ENCODE data around the gene CTNNBL1.
A peak's percentile ranks its signal among the peaks of the same experiment; 100 is the strongest.

CTNNBL1 gene

DNA sequence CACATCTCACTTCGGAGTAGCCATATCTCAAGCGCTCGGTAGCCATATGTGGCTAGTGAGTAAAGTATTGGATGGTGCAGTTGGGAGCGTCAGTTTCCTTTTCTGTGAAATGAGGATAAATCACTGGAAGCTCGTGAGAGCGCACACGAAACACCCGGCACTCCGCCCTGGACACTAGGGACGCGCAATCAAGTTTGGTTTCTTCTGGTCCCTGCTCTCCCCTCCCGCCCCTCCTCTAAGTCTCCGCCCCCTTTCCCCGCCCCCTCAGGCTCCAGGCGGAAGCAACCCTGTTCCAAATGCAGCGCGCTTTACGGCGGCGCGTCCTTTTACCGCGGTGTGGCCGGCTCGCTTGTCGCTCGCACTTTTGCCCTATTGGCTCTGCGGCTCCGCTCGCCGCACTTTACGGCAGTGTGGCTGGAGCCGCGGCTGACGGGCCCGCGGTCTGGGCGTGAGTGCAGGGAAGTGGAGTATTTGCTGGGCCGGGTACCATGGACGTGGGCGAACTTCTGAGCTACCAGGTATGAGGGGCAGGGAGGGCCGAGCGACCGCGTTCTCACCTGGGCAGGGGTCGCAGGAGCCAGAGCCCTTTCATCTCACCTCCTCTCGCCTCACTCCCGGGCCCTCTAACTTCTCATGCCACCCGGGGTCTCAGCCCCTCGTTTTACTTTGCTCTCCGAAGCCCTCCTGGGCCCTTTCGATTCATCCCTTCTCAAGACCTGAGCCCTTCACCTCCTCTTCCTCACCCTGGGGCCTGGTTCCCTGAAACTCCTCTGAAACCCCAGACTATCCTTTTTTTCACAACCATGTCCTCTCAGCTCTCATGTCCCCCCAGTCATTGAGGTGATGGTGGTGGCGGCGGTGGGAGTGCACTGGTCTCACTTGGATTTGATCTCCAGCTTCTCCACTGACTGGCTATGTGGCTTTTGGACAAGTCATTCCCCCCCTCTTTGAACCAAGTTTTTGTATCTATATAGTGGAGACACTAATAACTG is at the start of gene CTNNBL1:
CTNNBL1 (plus strand) TSS at position 396 of the 992 bp plus-strand sequence; CDS start at position 489, 93 bp downstream.
- peak within 1 kb of the TSS; percentile 80 for H3K4me3 ChIP-seq (ENCODE audit: severe bottlenecking)
- ATAC-seq (ENCODE audit: low read depth), result peak; percentile 93
- no peaks in the 10 kb centered on the region for H3K27me3 ChIP-seq (ENCODE audit: insufficient read depth, poor library complexity, severe bottlenecking)
- peak; percentile 100 for DNase-seq (ENCODE audit: low spot score)
- no peaks in the 10 kb centered on the region for H3K9me3 ChIP-seq (ENCODE audit: severe bottlenecking)
- no peak within 1 kb of the TSS for H3K27ac ChIP-seq (ENCODE audit: poor library complexity, severe bottlenecking)
- H3K36me3 ChIP-seq (ENCODE audit: low read depth), result peaks cover 27% of the 10 kb centered on the region
- TF ChIP-seq, protein P1, sequence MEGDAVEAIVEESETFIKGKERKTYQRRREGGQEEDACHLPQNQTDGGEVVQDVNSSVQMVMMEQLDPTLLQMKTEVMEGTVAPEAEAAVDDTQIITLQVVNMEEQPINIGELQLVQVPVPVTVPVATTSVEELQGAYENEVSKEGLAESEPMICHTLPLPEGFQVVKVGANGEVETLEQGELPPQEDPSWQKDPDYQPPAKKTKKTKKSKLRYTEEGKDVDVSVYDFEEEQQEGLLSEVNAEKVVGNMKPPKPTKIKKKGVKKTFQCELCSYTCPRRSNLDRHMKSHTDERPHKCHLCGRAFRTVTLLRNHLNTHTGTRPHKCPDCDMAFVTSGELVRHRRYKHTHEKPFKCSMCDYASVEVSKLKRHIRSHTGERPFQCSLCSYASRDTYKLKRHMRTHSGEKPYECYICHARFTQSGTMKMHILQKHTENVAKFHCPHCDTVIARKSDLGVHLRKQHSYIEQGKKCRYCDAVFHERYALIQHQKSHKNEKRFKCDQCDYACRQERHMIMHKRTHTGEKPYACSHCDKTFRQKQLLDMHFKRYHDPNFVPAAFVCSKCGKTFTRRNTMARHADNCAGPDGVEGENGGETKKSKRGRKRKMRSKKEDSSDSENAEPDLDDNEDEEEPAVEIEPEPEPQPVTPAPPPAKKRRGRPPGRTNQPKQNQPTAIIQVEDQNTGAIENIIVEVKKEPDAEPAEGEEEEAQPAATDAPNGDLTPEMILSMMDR (IDR thresholded peaks at IDR 0.05; ENCODE audit: poor library complexity, severe bottlenecking), result no peak
- H3K4me1 ChIP-seq (ENCODE audit: insufficient read depth, poor library complexity, severe bottlenecking), result peaks cover 9% of the 10 kb centered on the region

DNA sequence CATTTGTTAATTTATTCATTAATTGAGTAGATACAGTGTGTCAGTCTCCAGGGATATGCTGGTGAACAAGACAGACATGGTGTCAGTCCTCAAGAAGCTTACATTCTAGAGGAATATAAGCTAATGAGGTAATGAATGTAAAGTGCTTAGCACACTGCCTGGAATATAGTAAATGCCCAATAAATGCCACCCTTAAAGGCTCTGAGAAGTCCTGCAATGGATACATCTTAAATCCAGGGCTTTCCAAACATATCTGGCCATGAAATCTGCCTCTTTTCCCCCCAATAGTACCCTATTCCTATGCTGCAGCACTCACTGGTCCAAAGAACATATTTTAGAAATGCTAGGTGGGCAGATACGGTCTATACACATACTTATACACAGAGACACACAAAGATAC is 49.2 kb upstream of the CTNNBL1 start:
- no peak for ATAC-seq (ENCODE audit: low read depth)
- H3K4me3 ChIP-seq (ENCODE audit: severe bottlenecking), result no peak overlapping the region
- DNase-seq (ENCODE audit: low spot score), result no peak
- TF ChIP-seq, protein P1 (IDR thresholded peaks at IDR 0.05; ENCODE audit: poor library complexity, severe bottlenecking), result no peak
- H3K4me1 ChIP-seq (ENCODE audit: insufficient read depth, poor library complexity, severe bottlenecking), result no peaks in the 10 kb centered on the region
- H3K36me3 ChIP-seq (ENCODE audit: low read depth), result no peaks in the 10 kb centered on the region
- peaks cover 30% of the 10 kb centered on the region for H3K27me3 ChIP-seq (ENCODE audit: insufficient read depth, poor library complexity, severe bottlenecking)
- no peaks in the 10 kb centered on the region for H3K9me3 ChIP-seq (ENCODE audit: severe bottlenecking)
- H3K27ac ChIP-seq (ENCODE audit: poor library complexity, severe bottlenecking), result no peak overlapping the region

DNA sequence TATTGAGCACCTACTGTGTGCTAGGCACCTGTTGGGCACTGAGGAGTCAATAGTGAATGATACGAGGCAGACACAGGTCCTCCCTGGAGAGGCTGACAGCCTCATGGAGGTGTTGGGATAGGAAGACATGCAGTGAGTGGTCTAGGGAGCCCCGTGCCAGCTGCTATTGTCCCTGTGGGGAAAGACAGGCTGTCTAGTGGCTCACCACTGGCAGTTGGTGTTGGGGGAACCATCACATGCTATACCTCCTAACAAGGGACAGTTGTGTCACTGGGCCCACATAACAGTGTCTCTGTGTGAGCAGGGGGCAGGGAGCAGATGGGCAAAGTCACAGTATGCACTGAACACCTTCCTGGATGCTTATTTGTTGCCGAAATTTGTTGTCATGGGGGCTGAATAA is 45.9 kb upstream of the CTNNBL1 start:
- Histone ChIP-seq H3K27me3 (ENCODE audit: insufficient read depth, poor library complexity, severe bottlenecking) (peaks cover 9% of the 10 kb centered on the region), H3K9me3 (ENCODE audit: severe bottlenecking) (no peaks in the 10 kb centered on the region), H3K4me1 (ENCODE audit: insufficient read depth, poor library complexity, severe bottlenecking) (no peaks in the 10 kb centered on the region), H3K4me3 (ENCODE audit: severe bottlenecking) (no peak overlapping the region), H3K27ac (ENCODE audit: poor library complexity, severe bottlenecking) (no peak overlapping the region), H3K36me3 (ENCODE audit: low read depth) (no peaks in the 10 kb centered on the region)
- no peak for ATAC-seq (ENCODE audit: low read depth)
- TF ChIP-seq, protein P1 (IDR thresholded peaks at IDR 0.05; ENCODE audit: poor library complexity, severe bottlenecking), result no peak
- DNase-seq (ENCODE audit: low spot score), result no peak

GRCh38 chr20:37649017-37649416 is 44.8 kb upstream of the CTNNBL1 start:
- no peak overlapping the region for H3K4me3 ChIP-seq (ENCODE audit: severe bottlenecking)
- no peaks in the 10 kb centered on the region for H3K36me3 ChIP-seq (ENCODE audit: low read depth)
- no peak for ATAC-seq (ENCODE audit: low read depth)
- no peaks in the 10 kb centered on the region for H3K4me1 ChIP-seq (ENCODE audit: insufficient read depth, poor library complexity, severe bottlenecking)
- H3K27ac ChIP-seq (ENCODE audit: poor library complexity, severe bottlenecking), result no peak overlapping the region
- TF ChIP-seq, protein P1 (IDR thresholded peaks at IDR 0.05; ENCODE audit: poor library complexity, severe bottlenecking), result no peak
- DNase-seq (ENCODE audit: low spot score), result no peak
- H3K27me3 ChIP-seq (ENCODE audit: insufficient read depth, poor library complexity, severe bottlenecking), result peaks cover 4% of the 10 kb centered on the region
- H3K9me3 ChIP-seq (ENCODE audit: severe bottlenecking), result no peaks in the 10 kb centered on the region
